Neuronal stem cell (in vitro differentiated cells): Measurements from ENCODE around the gene KCNAB3.
"Not testable (repeated sequence)": the region's sequence is repeated elsewhere in the genome, so short reads cannot be mapped to it uniquely, and the experiment has no call there.

Experiments
- DNase-seq: peaks from one replicate; pipeline ENCODE4 v3.0.0-alpha.2; 2013; ENCODE audit warnings: low spot score
- H2AFZ ChIP-seq: one replicate; pipeline ENCODE4 v1.6.1; 2013; ENCODE audit warnings: mild to moderate bottlenecking, low read length, inconsistent platforms
- H2AK5ac ChIP-seq: 2 replicates; pipeline ENCODE4 v1.6.1; 2013; ENCODE audit warnings: low read depth, mild to moderate bottlenecking, inconsistent platforms, low read length, moderate library complexity, mixed read lengths
- H2BK120ac ChIP-seq: 2 replicates; pipeline ENCODE4 v1.6.1; 2013; ENCODE audit warnings: low read depth, mild to moderate bottlenecking, inconsistent platforms, low read length, moderate library complexity, mixed read lengths
- H2BK12ac ChIP-seq: one replicate; pipeline ENCODE4 v1.6.1; 2013; ENCODE audit warnings: low read length, inconsistent platforms
- H2BK15ac ChIP-seq: 2 replicates; pipeline ENCODE4 v1.6.1; 2013; ENCODE audit warnings: mild to moderate bottlenecking, low read length, inconsistent platforms, mixed read lengths
- H2BK5ac ChIP-seq: one replicate; pipeline ENCODE4 v1.6.1; 2013; ENCODE audit warnings: inconsistent platforms, mild to moderate bottlenecking, low read length, moderate library complexity
- H3K14ac ChIP-seq: one replicate; pipeline ENCODE4 v1.6.1; 2013; ENCODE audit warnings: low read length, inconsistent platforms
- H3K18ac ChIP-seq: 2 replicates; pipeline ENCODE4 v1.6.1; 2013; ENCODE audit warnings: low read length, inconsistent platforms
- H3K23ac ChIP-seq: 2 replicates; pipeline ENCODE4 v1.6.1; 2013; ENCODE audit warnings: low read depth, mild to moderate bottlenecking, mixed read lengths, low read length, inconsistent platforms; ENCODE audit not compliant: poor library complexity
- H3K27ac ChIP-seq: replicated peaks from 3 replicates; pipeline ENCODE4 v1.5.1; 2013; ENCODE audit warnings: low read length, inconsistent platforms
- H3K27me3 ChIP-seq, 3 experiments: 2 replicates each; pipeline ENCODE4 v1.6.1; 2013; ENCODE audit warnings: low read length in 3 of 3, mild to moderate bottlenecking in 2 of 3, inconsistent platforms in 1 of 3, low read depth in 1 of 3, mixed read lengths in 1 of 3, moderate library complexity in 1 of 3; ENCODE audit not compliant: control insufficient read depth in 3 of 3, insufficient read depth in 3 of 3
- H3K36me3 ChIP-seq, 2 donors: replicated peaks in 1 of 2; 2 replicates each; pipeline ENCODE4 v1.6.1; 2013; ENCODE audit warnings: low read length in 2 of 2; ENCODE audit not compliant: control insufficient read depth in 2 of 2, insufficient read depth in 2 of 2
- H3K4ac ChIP-seq: 2 replicates; pipeline ENCODE4 v1.6.1; 2013; ENCODE audit warnings: inconsistent platforms, mild to moderate bottlenecking, low read length, moderate library complexity
- H3K4me1 ChIP-seq, 2 donors: 1 replicate in 1 of 2; 2 replicates in 1 of 2; pipeline ENCODE4 v1.6.1; 2013; ENCODE audit warnings: low read length in 2 of 2, low read depth in 1 of 2; ENCODE audit not compliant: control insufficient read depth in 2 of 2, insufficient read depth in 1 of 2
- H3K4me2 ChIP-seq: one replicate; pipeline ENCODE4 v1.6.1; 2013; ENCODE audit warnings: mild to moderate bottlenecking, low read length, inconsistent platforms; ENCODE audit not compliant: insufficient read depth, poor library complexity, severe bottlenecking
- H3K4me3 ChIP-seq, 2 donors: 2 replicates each; pipeline ENCODE4 v1.5.1; 2013; ENCODE audit warnings: low read length in 2 of 2, mild to moderate bottlenecking in 2 of 2, inconsistent platforms in 1 of 2, moderate library complexity in 1 of 2
- H3K79me1 ChIP-seq: one replicate; pipeline ENCODE4 v1.6.1; 2013; ENCODE audit warnings: low read depth, mild to moderate bottlenecking, inconsistent platforms, low read length, moderate library complexity
- H3K9ac ChIP-seq: one replicate; pipeline ENCODE4 v1.6.1; 2013; ENCODE audit warnings: mild to moderate bottlenecking, low read depth, low read length, inconsistent platforms; ENCODE audit not compliant: poor library complexity
- H3K9me3 ChIP-seq, 2 donors: replicated peaks in 1 of 2; 2 replicates each; pipeline versions ENCODE3 to v1.6.1; 2013; ENCODE audit warnings: low read length in 2 of 2, mild to moderate bottlenecking in 2 of 2, inconsistent platforms in 1 of 2, low read depth in 1 of 2, mixed read lengths in 1 of 2, moderate library complexity in 1 of 2; ENCODE audit not compliant: control insufficient read depth in 2 of 2, insufficient read depth in 1 of 2
- H4K8ac ChIP-seq: one replicate; pipeline ENCODE4 v1.6.1; 2013; ENCODE audit warnings: low read depth, mild to moderate bottlenecking, inconsistent platforms, low read length, moderate library complexity
- H4K91ac ChIP-seq: one replicate; pipeline ENCODE4 v1.6.1; 2013; ENCODE audit warnings: low read length, low read depth, mild to moderate bottlenecking, inconsistent platforms; ENCODE audit not compliant: poor library complexity
- WGBS, 2 donors: extraction: QIAGEN DNeasy Blood & Tissue Kit; methylation state at CpG; one replicate each; pipeline ENCODE4 v1.1.7; 2013; ENCODE audit warnings: missing lambda C conversion rate in 2 of 2, mixed read lengths in 1 of 2; ENCODE audit not compliant: insufficient read length in 2 of 2, insufficient replicate concordance in 1 of 2; ENCODE audit errors: extremely low coverage in 2 of 2; 5-methylcytosine and 5-hydroxymethylcytosine counted together

KCNAB3 gene

GRCh38 chr17:7953266-7953665 is 23.6 kb upstream of the KCNAB3 start:
- peaks cover 11 to 23% of the 10 kb centered on the region in 2 donors for H3K36me3 ChIP-seq
- not testable (repeated sequence) for H3K9ac ChIP-seq, H2AFZ ChIP-seq, DNase-seq, H3K18ac ChIP-seq, H3K4ac ChIP-seq, H2BK5ac ChIP-seq, H2BK12ac ChIP-seq, H2AK5ac ChIP-seq, H3K9me3 ChIP-seq, H3K79me1 ChIP-seq, H3K4me1 ChIP-seq, H4K8ac ChIP-seq, H2BK120ac ChIP-seq, H4K91ac ChIP-seq, H2BK15ac ChIP-seq, H3K27me3 ChIP-seq, H3K4me3 ChIP-seq, H3K23ac ChIP-seq, H3K4me2 ChIP-seq, H3K14ac ChIP-seq, H3K27ac ChIP-seq
- WGBS, 2 donors, result no CpG with 5 or more reads among the region's 13 CpGs

- H2AK5ac ChIP-seq, result no peak overlapping the region
- H3K9me3 ChIP-seq, result peaks cover 0 to 2% of the 10 kb centered on the region in 2 donors
- H3K27me3 ChIP-seq, result peaks cover 0 to 2% (median 0%) of the 10 kb centered on the region in 3 experiments
- no peak overlapping the region for H2BK12ac ChIP-seq
- no peak overlapping the region for H4K91ac ChIP-seq
- no peak overlapping the region for H3K23ac ChIP-seq
- H3K4me3 ChIP-seq, result no peak overlapping the region
- no CpG with 5 or more reads among the region's 5 CpGs for WGBS, 2 donors
- no peak overlapping the region for H3K27ac ChIP-seq
- no peak overlapping the region for H2BK120ac ChIP-seq
- H3K4me2 ChIP-seq, result no peak overlapping the region
- H2AFZ ChIP-seq, result no peak overlapping the region
- DNase-seq, result no peak
- no peak overlapping the region for H3K18ac ChIP-seq
- H3K4me1 ChIP-seq, result no peaks in the 10 kb centered on the region
- H3K9ac ChIP-seq, result no peak overlapping the region
- H3K79me1 ChIP-seq, result no peaks in the 10 kb centered on the region
- H3K14ac ChIP-seq, result no peak overlapping the region
- no peak overlapping the region for H4K8ac ChIP-seq
- no peak overlapping the region for H2BK5ac ChIP-seq
- peaks cover 24 to 40% of the 10 kb centered on the region in 2 donors for H3K36me3 ChIP-seq
- H2BK15ac ChIP-seq, result no peak overlapping the region
- H3K4ac ChIP-seq, result no peak overlapping the region
Observed at GRCh38 chr17:7951143-7951792, 21.6 kb upstream of the KCNAB3 start.

GRCh38 chr17:7950578-7950977 is 20.9 kb upstream of the KCNAB3 start:
- peaks cover 0 to 2% (median 0%) of the 10 kb centered on the region in 3 experiments for H3K27me3 ChIP-seq
- H3K9ac ChIP-seq, result no peak overlapping the region
- H4K91ac ChIP-seq, result no peak overlapping the region
- no peak overlapping the region for H4K8ac ChIP-seq
- H2BK5ac ChIP-seq, result no peak overlapping the region
- H3K4me1 ChIP-seq, result no peaks in the 10 kb centered on the region
- H2BK12ac ChIP-seq, result no peak overlapping the region
- no peak overlapping the region for H3K4ac ChIP-seq
- no peak for DNase-seq
- H2BK120ac ChIP-seq, result no peak overlapping the region
- H3K9me3 ChIP-seq, result peaks cover 0 to 2% of the 10 kb centered on the region in 2 donors
- H3K18ac ChIP-seq, result no peak overlapping the region
- H3K4me3 ChIP-seq, result no peak overlapping the region
- WGBS, 2 donors, result no CpG with 5 or more reads among the region's 3 CpGs
- no peak overlapping the region for H2AK5ac ChIP-seq
- no peak overlapping the region for H3K23ac ChIP-seq
- H2BK15ac ChIP-seq, result no peak overlapping the region
- H3K27ac ChIP-seq, result no peak overlapping the region
- no peaks in the 10 kb centered on the region for H3K79me1 ChIP-seq
- no peak overlapping the region for H3K14ac ChIP-seq
- peaks cover 31 to 47% of the 10 kb centered on the region in 2 donors for H3K36me3 ChIP-seq
- H3K4me2 ChIP-seq, result no peak overlapping the region
- H2AFZ ChIP-seq, result no peak overlapping the region

GRCh38 chr17:7947651-7948050 is 18.0 kb upstream of the KCNAB3 start:
- Histone ChIP-seq H2BK12ac (no peak overlapping the region), H3K79me1 (no peaks in the 10 kb centered on the region), H3K9ac (no peak overlapping the region), H3K27me3 (peaks cover 0 to 2% (median 0%) of the 10 kb centered on the region in 3 experiments), H2BK5ac (no peak overlapping the region), H3K27ac (no peak overlapping the region), H4K91ac (no peak overlapping the region), H2BK120ac (no peak overlapping the region), H3K14ac (no peak overlapping the region), H3K4me3 (no peak overlapping the region), H2AK5ac (no peak overlapping the region), H2BK15ac (no peak overlapping the region), H3K36me3 (peaks cover 52 to 74% of the 10 kb centered on the region in 2 donors), H2AFZ (no peak overlapping the region), H3K4me2 (no peak overlapping the region), H4K8ac (no peak overlapping the region), H3K9me3 (peaks cover 0 to 2% of the 10 kb centered on the region in 2 donors), H3K23ac (no peak overlapping the region), H3K4ac (no peak overlapping the region), H3K4me1 (no peaks in the 10 kb centered on the region), H3K18ac (no peak overlapping the region)
- no CpG with 5 or more reads among the region's 5 CpGs for WGBS, 2 donors
- DNase-seq, result no peak
